ENCODE measurements around the gene ATP6V1B1.
A peak's percentile ranks its signal among the peaks of the same experiment; 100 is the strongest.

ATP6V1B1 gene

GRCh38 chr2:70977605-70978205 is 42.0 kb downstream of the ATP6V1B1 start:
- peak; percentile 31 to 36 for DNase-seq

- DNase-seq = no peak
These were observed 42.9 kb downstream of the ATP6V1B1 start, which contains the start of gene ANKRD53 for GRCh38 chr2:70978341-70979179. TSS of gene ANKRD53 (plus strand) at chr2:70978630. CDS start at chr2:70978646, 16 bp downstream.

DNA sequence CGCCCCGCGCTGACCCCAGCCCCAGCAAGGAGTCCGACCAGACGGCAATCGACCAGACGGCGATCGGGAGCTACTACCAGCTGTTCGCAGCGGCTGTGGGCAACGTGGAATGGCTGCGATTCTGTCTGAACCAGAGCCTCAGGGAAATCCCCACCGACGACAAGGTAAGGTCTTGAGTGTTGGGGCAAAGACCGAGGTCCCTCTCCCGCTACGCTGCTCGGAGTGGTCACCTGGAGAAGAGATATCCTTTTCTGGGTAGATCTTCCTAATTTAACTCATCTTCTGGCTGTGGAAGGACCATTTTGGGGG is 43.4 kb downstream of the ATP6V1B1 start:
- no peak for DNase-seq

DNA sequence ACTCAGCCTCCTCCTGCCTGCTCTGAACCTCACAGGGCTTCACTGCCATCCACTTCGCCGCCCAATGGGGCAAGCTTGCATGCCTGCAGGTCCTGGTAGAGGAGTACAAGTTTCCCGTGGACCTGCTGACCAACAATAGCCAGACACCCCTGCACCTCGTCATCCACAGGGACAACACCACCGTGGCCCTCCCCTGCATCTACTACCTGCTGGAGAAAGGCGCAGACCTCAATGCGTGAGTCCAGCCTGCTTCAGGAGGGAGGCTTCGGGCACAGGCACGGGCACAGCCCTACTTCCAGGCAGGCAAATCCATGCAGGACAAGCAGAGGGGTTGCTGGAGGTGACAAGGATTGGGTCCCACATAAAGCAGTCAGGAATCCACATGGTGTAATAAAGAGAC is 43.9 kb downstream of the ATP6V1B1 start:
- no peak for DNase-seq

DNA sequence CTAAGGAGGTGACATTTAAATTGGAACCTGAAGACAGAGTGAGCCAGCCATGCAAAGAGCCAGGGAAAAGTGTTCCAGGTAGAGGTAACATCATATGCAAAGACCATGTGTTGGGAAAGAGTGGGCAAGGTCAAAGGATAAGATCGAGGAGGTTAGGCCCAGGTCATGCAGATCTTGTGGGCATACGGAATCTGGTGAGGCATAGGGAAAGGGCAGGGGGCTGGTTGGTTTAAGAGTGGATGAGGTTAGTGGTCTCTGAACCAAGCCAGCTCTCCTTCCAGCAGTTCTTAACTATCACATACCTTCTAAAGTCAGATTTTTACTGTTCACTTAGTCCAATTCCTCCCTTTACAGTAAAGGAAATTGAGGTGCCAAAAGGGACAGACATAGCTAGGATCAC is 45.7 kb downstream of the ATP6V1B1 start:
- DNase-seq = no peak

- DNase-seq = no peak
These were observed 46.4 kb downstream of the ATP6V1B1 start for GRCh38 chr2:70981866-70982810.

GRCh38 chr2:70982971-70983370 is 47.3 kb downstream of the ATP6V1B1 start:
- no peak for DNase-seq

DNA sequence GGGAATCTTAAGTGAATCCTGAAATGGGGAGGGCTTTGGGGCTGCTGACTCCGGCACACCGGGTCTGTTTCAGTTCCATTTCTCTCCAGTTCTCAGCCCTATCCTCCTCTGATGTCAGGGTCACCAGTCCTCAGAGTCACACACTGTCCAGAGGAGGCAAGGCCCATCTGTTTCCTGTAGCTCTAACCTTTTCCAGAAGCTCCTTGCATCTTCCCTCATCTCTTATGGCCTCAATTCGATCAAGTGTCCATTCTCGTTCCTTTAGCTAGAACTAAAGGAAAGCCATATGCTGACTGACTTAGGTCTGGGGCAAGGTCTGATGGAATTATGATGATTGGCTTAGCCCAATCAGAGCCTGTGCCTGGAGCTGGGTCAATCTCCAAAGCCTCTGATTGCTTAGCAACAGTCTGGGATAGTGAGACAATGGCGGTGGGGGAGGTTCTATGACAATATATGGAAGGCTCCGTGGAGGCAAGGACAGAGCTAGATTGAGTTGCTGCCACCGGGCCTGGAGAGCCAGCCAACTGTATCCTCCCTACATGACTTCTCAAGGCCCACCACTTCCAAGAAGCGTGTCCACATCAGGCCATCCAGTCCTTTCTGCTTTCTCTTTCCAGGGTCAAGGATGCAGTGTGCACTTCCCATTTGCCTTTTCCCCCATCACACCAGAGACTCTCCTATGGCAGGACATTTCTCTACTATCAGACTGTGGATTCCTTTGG is 48.0 kb downstream of the ATP6V1B1 start:
- DNase-seq = no peak

- DNase-seq = no peak
These were observed 48.5 kb downstream of the ATP6V1B1 start for GRCh38 chr2:70984228-70984575.

DNA sequence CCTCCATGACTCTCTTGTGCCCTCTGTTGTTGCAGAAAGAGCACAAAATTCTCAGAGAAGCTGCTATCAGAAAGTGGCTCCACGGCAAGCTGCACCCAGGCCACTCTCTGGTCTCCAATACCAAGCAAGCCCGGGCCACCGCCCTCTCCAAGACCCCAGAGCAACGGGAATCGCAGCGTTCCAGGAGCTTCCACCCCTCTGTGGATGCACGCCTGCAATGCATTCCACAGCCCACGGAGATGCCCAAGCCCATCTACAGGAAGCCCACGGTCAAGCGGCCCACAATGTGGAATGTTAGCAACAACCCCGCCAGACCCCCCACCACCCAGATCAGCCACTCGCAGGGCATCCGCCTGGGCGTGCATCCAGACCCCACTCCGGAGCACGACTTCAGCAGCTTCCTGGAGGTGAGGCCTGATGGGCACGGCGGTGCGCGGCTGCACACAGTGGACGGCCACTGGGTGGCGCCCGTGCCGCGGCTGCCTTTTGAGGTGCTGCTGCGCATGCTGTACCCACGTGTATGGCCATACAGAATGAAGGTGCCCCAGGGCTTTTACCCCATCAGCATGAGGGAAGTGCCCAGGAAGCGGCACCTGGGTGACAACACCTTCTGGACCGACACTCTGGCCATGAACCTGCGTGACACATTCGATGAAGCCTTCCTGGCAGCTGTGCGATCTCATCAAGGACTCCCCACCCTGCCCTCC is 49.0 kb downstream of the ATP6V1B1 start:
- peak; percentile 77 to 85 for DNase-seq

GRCh38 chr2:70985283-70985688 is 49.6 kb downstream of the ATP6V1B1 start:
- no peak for DNase-seq

- no peak for DNase-seq
These were observed 50.3 kb downstream of the ATP6V1B1 start for GRCh38 chr2:70985956-70986355.

GRCh38 chr2:70986499-70987189 is 50.9 kb downstream of the ATP6V1B1 start:
- no peak for DNase-seq

GRCh38 chr2:70987386-70987785 is 51.7 kb downstream of the ATP6V1B1 start:
- DNase-seq = no peak

GRCh38 chr2:70988151-70988550 is 52.5 kb downstream of the ATP6V1B1 start:
- DNase-seq = no peak

GRCh38 chr2:70988726-70989648 is 53.3 kb downstream of the ATP6V1B1 start:
- no peak for DNase-seq

GRCh38 chr2:70990216-70990615 is 54.5 kb downstream of the ATP6V1B1 start:
- DNase-seq = no peak

DNA sequence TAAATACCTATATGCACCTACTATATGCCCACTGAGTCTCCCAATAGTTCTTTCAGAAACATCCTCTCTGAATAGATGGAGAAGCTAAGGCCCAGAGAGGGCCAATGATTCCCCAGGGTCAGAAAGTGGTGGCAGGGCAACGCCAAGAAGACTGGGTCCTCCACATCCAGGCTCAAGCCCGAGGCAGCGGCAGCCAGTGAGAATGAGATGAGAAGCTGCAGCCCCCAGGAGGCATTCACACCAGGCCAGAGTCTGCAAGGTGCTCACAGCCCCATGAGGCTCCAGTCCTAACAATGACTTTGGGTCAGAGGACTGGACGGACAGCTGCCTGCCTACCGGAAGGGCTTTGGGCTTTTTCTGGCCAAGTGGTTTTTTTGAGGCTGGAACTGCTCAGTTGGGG is 55.4 kb downstream of the ATP6V1B1 start:
- DNase-seq = no peak

DNA sequence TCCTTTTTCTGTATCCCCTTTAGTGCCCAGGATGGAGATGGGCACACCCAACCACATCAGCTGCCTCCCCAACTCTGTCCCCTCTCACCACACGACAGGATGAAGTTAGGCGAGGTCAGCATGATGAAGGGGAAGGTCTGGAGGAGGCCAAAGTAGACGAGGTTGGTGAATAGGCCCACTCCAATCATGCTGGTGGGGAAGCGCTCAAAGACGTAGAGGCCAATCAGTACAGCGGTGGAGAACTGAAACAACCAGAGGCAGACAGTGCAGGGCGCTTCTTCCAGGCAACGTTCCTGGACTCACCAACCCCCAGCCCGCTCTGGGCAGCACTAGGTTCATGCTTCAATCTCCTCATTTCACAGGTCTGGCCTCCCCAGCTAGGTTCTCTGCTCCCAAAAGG is 56.0 kb downstream of the ATP6V1B1 start:
- DNase-seq = no peak
